K562 (cell line): ENCODE data around the gene EXOC2. TPM values are rescaled to one million over a fixed set of nuclear protein-coding genes. Genes with fewer than 3 reads are reported as not detected.
A peak's percentile ranks its signal among the peaks of the same experiment; 100 is the strongest.

Source experiments
- ATAC-seq: fragments of 200-7000 bp; cut with Tn5 transposase; 3 replicates; pipeline ENCODE4 v1.9.1; 2020; ENCODE audit warnings: moderate library complexity
- BruUV-seq: library from RNA; stranded (reverse); fragments of 400-500 nt; replicated peaks from 2 replicates; lab custom pipeline; 2021; lab: Mats Ljungman, UMichigan
- CTCF ChIA-PET: fragments of 300-600 bp; formaldehyde crosslinking; extraction: SDS; loops from one replicate; lab custom pipeline; 2021; ENCODE audit warnings: low intra/inter-chr PET ratio; lab: Yijun Ruan, JAX
- POLR2A ChIA-PET: fragments of 300-600, 350-650 bp; sonication (Branson Sonifier 250); formaldehyde crosslinking; extraction: SDS; loops from one replicate; lab custom pipeline; 2021; ENCODE audit warnings: antibody characterized with exemption, inconsistent platforms; lab: Yijun Ruan, JAX
- DNase-seq, 4 experiments: peaks; one replicate each; pipeline versions ENCODE4 v3.0.0 to v3.0.0-alpha.2; 2011 to 2018; ENCODE audit warnings: low spot score in 3 of 4, mixed read lengths in 3 of 4; ENCODE audit errors: extremely low read depth in 1 of 4
- FAIRE-seq: peaks from 2 replicates; lab custom pipeline; 2011; peaks lifted over from hg19 to GRCh38; lab: Jason Lieb, UNC
- H2AFZ ChIP-seq: 2 replicates; pipeline ENCODE4 v1.6.0; 2011; ENCODE audit warnings: low read depth, low read length, control low read depth, inconsistent platforms
- H3K27ac ChIP-seq: fragments of 200-600 bp; 3 replicates; pipeline ENCODE4 v1.8.0; 2011; ENCODE audit warnings: low read depth, mild to moderate bottlenecking, control low read depth, inconsistent platforms, low read length, moderate library complexity, mixed read lengths; ENCODE audit errors: extremely low read depth
- H3K27me3 ChIP-seq, 2 experiments: fragments of 300-600 bp in 1 of 2; 2 replicates in 1 of 2; 3 replicates in 1 of 2; pipeline versions ENCODE4 v1.6.0 to v1.8.0; 2011; ENCODE audit warnings: inconsistent platforms in 2 of 2, low read length in 2 of 2, mild to moderate bottlenecking in 1 of 2, mixed read lengths in 1 of 2, moderate library complexity in 1 of 2; ENCODE audit not compliant: control insufficient read depth in 2 of 2, insufficient read depth in 2 of 2
- H3K36me3 ChIP-seq: fragments of 300-600 bp; 3 replicates; pipeline ENCODE4 v1.8.0; 2011; ENCODE audit warnings: mild to moderate bottlenecking, low read length, inconsistent platforms; ENCODE audit not compliant: control insufficient read depth, insufficient read depth
- H3K4me1 ChIP-seq, 2 experiments: fragments of 200-600 bp in 1 of 2; replicated peaks in 1 of 2; 2 replicates in 1 of 2; 3 replicates in 1 of 2; pipeline versions ENCODE4 v1.5.1 to v1.8.0; 2011; ENCODE audit warnings: inconsistent platforms in 2 of 2, low read length in 2 of 2, mild to moderate bottlenecking in 1 of 2, mixed read lengths in 1 of 2, moderate library complexity in 1 of 2; ENCODE audit not compliant: control insufficient read depth in 2 of 2, insufficient read depth in 2 of 2
- H3K4me2 ChIP-seq: 2 replicates; pipeline ENCODE4 v1.6.1; 2011; ENCODE audit warnings: low read length, control low read depth, inconsistent platforms, mixed read lengths; ENCODE audit not compliant: insufficient read depth
- H3K4me3 ChIP-seq: fragments of 200-600 bp; sonication (generic), shearing (Covaris generic); 2 replicates; pipeline ENCODE4 v1.5.1; 2016; ENCODE audit warnings: control low read depth, inconsistent platforms
- H3K79me2 ChIP-seq: fragments of 200-600 bp; 3 replicates; pipeline ENCODE4 v1.8.0; 2011; ENCODE audit warnings: low read length, inconsistent platforms; ENCODE audit not compliant: control insufficient read depth, insufficient read depth
- H3K9ac ChIP-seq, 2 experiments: 2 replicates each; pipeline versions ENCODE4 v1.6.0 to v1.6.1; 2011; ENCODE audit warnings: low read depth in 2 of 2, low read length in 2 of 2, control low read depth in 1 of 2, inconsistent platforms in 1 of 2, mild to moderate bottlenecking in 1 of 2, mixed read lengths in 1 of 2; ENCODE audit not compliant: insufficient read depth in 1 of 2
- H3K9me1 ChIP-seq: one replicate; pipeline ENCODE4 v1.6.0; 2011; ENCODE audit warnings: inconsistent platforms, mild to moderate bottlenecking, low read length, moderate library complexity; ENCODE audit not compliant: control insufficient read depth, insufficient read depth
- H3K9me3 ChIP-seq: replicated peaks from 2 replicates; pipeline ENCODE4 v1.5.1; 2011; ENCODE audit warnings: low read depth, low read length, inconsistent platforms; ENCODE audit not compliant: control insufficient read depth, insufficient read depth
- H4K20me1 ChIP-seq: replicated peaks from 2 replicates; pipeline ENCODE4 v1.6.1; 2011; ENCODE audit warnings: low read length, inconsistent platforms, mixed read lengths; ENCODE audit not compliant: control insufficient read depth, insufficient read depth
- ARNT ChIP-seq, 2 experiments: fragments of 450-650 bp; IDR thresholded peaks; 2 replicates each; pipeline ENCODE4 v1.6.1; 2016; ENCODE audit warnings: mild to moderate bottlenecking in 1 of 2
- ATF3 ChIP-seq, 2 experiments: fragments of 450-650 bp in 1 of 2; sonication (generic) in 1 of 2; formaldehyde crosslinking in 1 of 2; IDR thresholded peaks in 1 of 2; conservative IDR thresholded peaks in 1 of 2; 2 replicates each; pipeline versions ENCODE4 v1.6.1 to v1.8.1; 2016 to 2023; ENCODE audit warnings: mild to moderate bottlenecking in 2 of 2, moderate library complexity in 2 of 2, inconsistent platforms in 1 of 2, missing genetic modification reagents in 1 of 2
- E2F8 ChIP-seq: fragments of 450-650 bp; IDR thresholded peaks from 2 replicates; pipeline ENCODE4 v1.7.1; 2018; ENCODE audit warnings: mild to moderate bottlenecking, low read depth; ENCODE audit not compliant: partially characterized antibody
- ELK1 ChIP-seq: sonication (generic); formaldehyde crosslinking; IDR thresholded peaks from 2 replicates; pipeline ENCODE4 v1.8.1; 2022; ENCODE audit warnings: missing genetic modification reagents
- ZBTB33 ChIP-seq: sonication (generic); formaldehyde crosslinking; IDR thresholded peaks from 2 replicates; pipeline ENCODE4 v1.8.1; 2023; ENCODE audit warnings: mild to moderate bottlenecking, missing genetic modification reagents
- ZNF347 ChIP-seq: fragments of 450-650 bp; formaldehyde crosslinking; IDR thresholded peaks from 2 replicates; pipeline ENCODE4 v1.4.0; 2020; ENCODE audit warnings: low read depth, mild to moderate bottlenecking, moderate library complexity
- ZNF668 ChIP-seq: fragments of 250-450 bp; sonication (Bioruptor Pico); IDR thresholded peaks from 2 replicates; pipeline ENCODE4 v1.8.0; 2022; ENCODE audit warnings: mild to moderate bottlenecking, inconsistent platforms
- WGBS: fragments of 100-300 bp; shearing (Covaris generic); methylation state at CpG from one replicate; pipeline ENCODE4 v1.1.6; 2016; ENCODE audit warnings: low coverage, mixed read lengths; ENCODE audit not compliant: insufficient coverage; ENCODE audit errors: missing lambda C conversion rate; 5-methylcytosine and 5-hydroxymethylcytosine counted together
- in situ Hi-C: fragments of 300-500 bp; cut with MboI; formaldehyde crosslinking; loops from 4 replicates; pipeline ENCODE4 v1.15.0; 2018; ENCODE audit warnings: inconsistent platforms, mixed read lengths
- intact Hi-C: fragments of 100-400 bp; cut with micrococcal nuclease; formaldehyde crosslinking; loops from 2 replicates; pipeline ENCODE4 v1.14.2; 2022
- polyA plus RNA-seq, 8 experiments: library from polyadenylated mRNA; depleted of rRNA in 4 of 8; stranded (reverse) in 5 of 8; unstranded in 3 of 8; fragments of >200 nt; fragmentation: Nextera tagmentation in 2 of 8; fragmentation: Illumina TruSeq in 1 of 8; extraction: Ambion mirVana in 2 of 8; extraction: Trizol in 1 of 8; gene quantifications; 2 replicates each; pipeline versions ENCODE4 v1.2.1 to v1.2.3, GENCODE V29; 2011 to 2014; ENCODE audit warnings: inconsistent platforms in 1 of 8, missing spikeins in 1 of 8
- total RNA-seq, 7 experiments: library from RNA; depleted of rRNA in 6 of 7; stranded (reverse); fragments of >200 nt in 6 of 7; fragmentation: Illumina TruSeq in 2 of 7; extraction: Trizol in 2 of 7; gene quantifications; 2 replicates each; pipeline versions ENCODE4 v1.2.1 to v1.2.3, GENCODE V29; 2011 to 2021; ENCODE audit warnings: low replicate concordance in 1 of 7

The EXOC2 gene
- total and polyA plus RNA-seq, 9 of the 15 experiments (the other 6 are each of a cell fraction or from before 2014, with no cell fraction given), result 12.2 to 30.2 (median 24.2) TPM

GRCh38 chr6:656460-657252 is 36.3 kb downstream of the EXOC2 start, which contains the start of gene HUS1B:
Gene HUS1B, minus strand, starts transcription at chr6:657100. Its CDS starts 156 bp downstream, at chr6:656944.
- ChIA-PET POLR2A (interaction anchor here (1.1 kb wide), 1 partner anchor 23 kb away, joined by 3 read pairs; no protein-coding TSS in a partner anchor), CTCF (no interaction called here)

More at GRCh38 chr6:656460-657252, 36.3 kb downstream of the EXOC2 start, which contains the start of gene HUS1B:
- Histone ChIP-seq H3K27ac (no peak within 1 kb of the TSS; the same call in 2 of the 3 replicates), H4K20me1 (no peaks in the 10 kb centered on the region; the same call in 1 of the 2 replicates), H3K4me3 (no peak within 1 kb of the TSS), H3K9me3 (no peaks in the 10 kb centered on the region), H2AFZ (no peak within 1 kb of the TSS), H3K79me2 (peaks cover 32% of the 10 kb centered on the region), H3K9me1 (no peaks in the 10 kb centered on the region), H3K36me3 (peaks cover 6% of the 10 kb centered on the region; the same call in 1 of the 3 replicates), H3K4me1 (peaks cover 23 to 27% of the 10 kb centered on the region in 2 experiments)
- BruUV-seq, result no TSS peak
- no peak for DNase-seq
- WGBS, result 97% methylated on average over 54 of the region's 73 CpGs
- in situ Hi-C loops, result no loop called here
- no peak for ATAC-seq
- FAIRE-seq, result no peak
- TF ChIP-seq ELK1 (no peak), ATF3 (IDR thresholded peaks at IDR 0.05) (peak; percentile 7; the same call in 1 of the 2 replicates), ATF3 (CRISPR knock-in tag; conservative IDR thresholded peaks at IDR 0.05) (no peak), ZNF668 (CRISPR knock-in tag) (no peak), ZBTB33 (CRISPR knock-in tag) (peak; percentile 80), ZNF347 (CRISPR knock-in tag) (no peak), ARNT (IDR thresholded peaks at IDR 0.05) (no peak), E2F8 (no peak)
- TF ChIP-seq, all 486 proteins: peak for 2
- Histone ChIP-seq H3K9ac (no peak within 1 kb of the TSS), H3K27me3 (no peaks in the 10 kb centered on the region), H3K4me2 (no peak within 1 kb of the TSS)
- intact Hi-C loops, result loop anchor here (5.0 kb wide), 1 partner anchor 64 kb away; no protein-coding TSS in a partner anchor
